Glomerular visceral epithelial cell (primary cell): ENCODE results near the gene LTBP1.

Source experiments
- DNase-seq: peaks from one replicate; pipeline ENCODE4 v3.0.0-alpha.2; 2016; ENCODE audit errors: extremely low spot score

The LTBP1 gene

GRCh38 chr2:33312355-33312754, 365.6 kb downstream of the LTBP1 start:
- DNase-seq: no peak

- no peak for DNase-seq
Observed at GRCh38 chr2:33313039-33313438, 366.3 kb downstream of the LTBP1 start.

- no peak for DNase-seq
Observed at GRCh38 chr2:33314541-33314940, 367.8 kb downstream of the LTBP1 start.

GRCh38 chr2:33316328-33316727, 369.6 kb downstream of the LTBP1 start:
- DNase-seq: no peak

GRCh38 chr2:33317369-33318007, 370.7 kb downstream of the LTBP1 start:
- DNase-seq: no peak

- no peak for DNase-seq
Observed at GRCh38 chr2:33318456-33318855, 371.7 kb downstream of the LTBP1 start.

GRCh38 chr2:33320573-33320972, 373.8 kb downstream of the LTBP1 start:
- no peak for DNase-seq

- no peak for DNase-seq
Observed at GRCh38 chr2:33321236-33321771, 374.6 kb downstream of the LTBP1 start.

GRCh38 chr2:33321876-33322483, 375.2 kb downstream of the LTBP1 start:
- DNase-seq: no peak

- no peak for DNase-seq
Observed at GRCh38 chr2:33322612-33323011, 375.9 kb downstream of the LTBP1 start.

- DNase-seq: no peak
Observed at GRCh38 chr2:33323957-33324356, 377.2 kb downstream of the LTBP1 start.

GRCh38 chr2:33326100-33326499, 379.3 kb downstream of the LTBP1 start:
- DNase-seq: no peak

- no peak for DNase-seq
Observed at GRCh38 chr2:33333433-33333832, 386.7 kb downstream of the LTBP1 start.

GRCh38 chr2:33334083-33334482, 387.3 kb downstream of the LTBP1 start:
- no peak for DNase-seq

GRCh38 chr2:33335516-33335915, 388.8 kb downstream of the LTBP1 start:
- DNase-seq: no peak

GRCh38 chr2:33336036-33336625, 389.4 kb downstream of the LTBP1 start:
- no peak for DNase-seq

GRCh38 chr2:33337385-33337960, 390.7 kb downstream of the LTBP1 start:
- no peak for DNase-seq

GRCh38 chr2:33337981-33338380, 391.2 kb downstream of the LTBP1 start:
- no peak for DNase-seq

GRCh38 chr2:33339269-33339668, 392.5 kb downstream of the LTBP1 start:
- DNase-seq: no peak

- no peak for DNase-seq
Observed at GRCh38 chr2:33340280-33340679, 393.5 kb downstream of the LTBP1 start.

- no peak for DNase-seq
Observed at GRCh38 chr2:33342171-33342570, 395.4 kb downstream of the LTBP1 start.

GRCh38 chr2:33342705-33343104, 396.0 kb downstream of the LTBP1 start:
- DNase-seq: no peak

- no peak for DNase-seq
Observed at GRCh38 chr2:33343387-33343895, 396.7 kb downstream of the LTBP1 start.
